ENCODE data around the gene COL4A3. TPM values are rescaled to one million over a fixed set of nuclear protein-coding genes. Genes with fewer than 3 reads are reported as not detected.

COL4A3 gene
- total RNA-seq, 1 donor = 1.3 TPM

- H3K4me3 ChIP-seq (ENCODE audit: low read depth, low read length) = no peak overlapping the region
- no peak for DNase-seq (ENCODE audit: low read depth)
- no peak for TF ChIP-seq CTCF (IDR thresholded peaks at IDR 0.05; ENCODE audit: insufficient read depth, low read length)
Observed at GRCh38 chr2:227323818-227324217, 159.4 kb downstream of the COL4A3 start.

DNA sequence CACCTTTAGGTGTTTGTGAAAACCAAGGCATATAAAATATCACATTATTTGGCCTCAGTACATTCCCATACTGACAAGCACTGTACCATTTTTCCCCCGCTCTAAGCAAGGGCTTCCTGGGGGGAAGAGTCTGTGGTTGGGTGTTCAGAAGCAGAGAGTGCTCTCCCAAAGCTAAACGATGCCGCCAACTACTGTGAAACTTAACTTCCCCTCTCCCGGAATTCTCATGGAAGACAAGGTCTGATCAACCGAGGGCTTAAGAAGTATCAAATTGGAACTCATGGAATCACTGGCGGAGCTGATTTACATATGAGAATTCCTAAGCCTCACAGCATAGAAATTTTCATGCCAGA, 160.2 kb downstream of the COL4A3 start:
- H3K4me3 ChIP-seq (ENCODE audit: low read depth, low read length) = peak overlapping the region; percentile 91
- DNase-seq (ENCODE audit: low read depth) = no peak
- no peak for TF ChIP-seq CTCF (IDR thresholded peaks at IDR 0.05; ENCODE audit: insufficient read depth, low read length)

DNA sequence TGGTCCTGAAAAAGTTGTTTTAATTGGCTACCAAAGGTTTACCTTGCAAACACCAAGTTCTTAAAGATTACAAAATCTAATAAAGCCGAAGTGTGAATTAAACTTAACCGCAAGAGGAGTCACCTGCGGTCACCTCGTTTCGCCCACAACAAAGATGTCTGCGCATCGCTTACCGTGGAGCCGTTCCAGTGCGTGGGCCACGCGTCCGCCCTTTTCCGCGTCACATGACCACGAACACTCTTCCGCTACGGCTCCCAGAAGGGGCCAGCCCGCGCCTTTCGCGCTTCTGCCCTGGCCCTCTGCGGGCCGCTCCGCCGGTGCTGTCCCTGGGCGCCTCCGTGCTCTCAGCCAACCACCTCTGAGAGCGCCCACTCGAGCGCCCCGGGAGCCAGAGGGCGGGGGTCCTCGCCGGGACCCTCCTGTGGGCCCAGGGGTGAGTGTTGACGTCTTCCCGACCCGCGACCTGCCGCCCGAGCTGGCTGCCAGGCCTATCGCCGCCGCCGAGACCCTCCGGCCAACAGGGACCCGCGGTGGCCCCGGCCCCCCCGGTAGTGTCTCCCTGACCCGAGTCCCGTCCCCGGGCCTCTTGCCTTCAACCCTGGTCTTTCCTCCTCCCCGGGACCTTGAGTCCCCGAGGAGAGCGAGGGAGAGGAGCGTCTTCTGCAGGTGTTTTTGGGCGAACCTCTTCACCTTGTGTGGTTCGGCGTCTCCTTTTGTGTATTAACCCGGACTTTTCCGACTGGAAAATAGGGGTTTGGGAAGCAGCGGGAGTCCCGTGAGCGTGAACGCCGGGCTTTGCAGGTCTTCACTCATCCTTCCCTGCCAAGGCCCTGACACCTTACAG, 160.8 kb downstream of the COL4A3 start, which contains the start of gene MFF:
Gene MFF, plus strand, starts transcription at position 257 of the 844 bp plus-strand sequence. CDS start 5,415 bp downstream, outside the sequence.
- peak; percentile 22 for TF ChIP-seq CTCF (IDR thresholded peaks at IDR 0.05; ENCODE audit: insufficient read depth, low read length)
- peak; percentile 93 for DNase-seq (ENCODE audit: low read depth)
- H3K4me3 ChIP-seq (ENCODE audit: low read depth, low read length) = peak within 1 kb of the TSS; percentile 91

- peak overlapping the region; percentile 91 for H3K4me3 ChIP-seq (ENCODE audit: low read depth, low read length)
- no peak for TF ChIP-seq CTCF (IDR thresholded peaks at IDR 0.05; ENCODE audit: insufficient read depth, low read length)
- DNase-seq (ENCODE audit: low read depth) = peak; percentile 55
Observed at GRCh38 chr2:227325839-227326195, 161.4 kb downstream of the COL4A3 start.

DNA sequence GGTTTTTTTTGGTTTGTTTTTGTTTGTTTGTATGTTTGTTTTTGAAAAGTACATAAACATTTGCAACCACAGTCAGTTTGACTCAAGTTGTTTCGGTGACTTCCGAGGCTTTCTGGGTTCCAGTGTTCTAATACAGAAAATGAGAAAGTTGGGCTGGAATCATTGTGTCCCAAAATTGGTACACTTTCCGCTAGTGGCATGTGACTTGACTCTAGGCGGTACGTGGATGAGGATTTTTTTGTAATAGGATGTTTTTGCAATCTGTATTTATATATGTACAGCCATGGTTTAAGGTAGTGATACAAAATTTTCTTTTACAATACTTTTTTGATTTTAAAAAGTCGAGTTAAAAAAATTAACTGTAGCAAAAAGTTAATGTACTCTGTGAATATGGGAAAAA, 162.4 kb downstream of the COL4A3 start:
- peak; percentile 19 for DNase-seq (ENCODE audit: low read depth)
- TF ChIP-seq CTCF (IDR thresholded peaks at IDR 0.05; ENCODE audit: insufficient read depth, low read length) = no peak
- H3K4me3 ChIP-seq (ENCODE audit: low read depth, low read length) = peak overlapping the region; percentile 91

DNA sequence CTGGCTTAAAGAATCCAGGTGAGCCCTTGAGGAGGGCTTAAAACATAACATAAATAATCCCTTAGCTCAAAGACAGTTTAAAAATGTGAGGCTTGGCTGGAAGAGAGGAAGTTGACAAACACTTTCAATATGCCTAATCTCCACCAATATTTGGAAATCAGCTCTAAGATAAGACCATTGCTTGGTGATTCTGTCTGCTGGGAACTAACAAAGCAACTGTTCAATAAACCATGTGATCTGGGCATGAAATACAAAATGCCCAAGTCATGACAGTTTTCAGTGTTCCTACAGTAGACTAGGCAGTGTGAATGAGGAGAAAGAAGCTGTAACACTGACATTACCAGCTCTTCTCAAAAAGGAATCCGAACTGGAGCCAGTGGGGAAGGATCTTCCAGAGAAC, 171.3 kb downstream of the COL4A3 start:
- no peak for TF ChIP-seq CTCF (IDR thresholded peaks at IDR 0.05; ENCODE audit: insufficient read depth, low read length)
- H3K4me3 ChIP-seq (ENCODE audit: low read depth, low read length) = no peak overlapping the region
- peak; percentile 19 for DNase-seq (ENCODE audit: low read depth)
